ENCODE data around the gene SPAG16. TPM values are rescaled to one million over a fixed set of nuclear protein-coding genes. Genes with fewer than 3 reads are reported as not detected.

SPAG16 gene
- total RNA-seq, 1 experiment from 2014 or later = 13.0 TPM

DNA sequence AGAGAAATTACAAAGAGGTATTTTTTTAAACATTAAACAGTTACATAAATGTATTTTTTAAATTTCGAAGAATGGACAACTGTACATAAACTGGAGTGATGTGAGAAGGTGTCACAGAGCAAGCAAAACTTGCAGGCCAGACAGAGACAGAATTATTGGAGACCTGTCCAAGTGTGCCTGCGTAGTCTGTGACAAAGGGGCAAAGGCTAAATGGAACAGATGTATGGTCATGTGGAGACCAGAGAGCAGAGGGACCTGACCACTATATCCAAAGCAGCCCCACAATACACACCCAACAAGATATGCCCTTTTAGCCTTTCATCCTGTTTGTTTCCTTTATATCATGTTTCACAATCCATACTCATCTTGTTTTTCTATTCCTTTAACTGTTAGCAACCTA, 901.3 kb downstream of the SPAG16 start:
- intact Hi-C loops (cut with micrococcal nuclease; ENCODE audit: unreplicated experiment) = no loop called here
- BruUV-seq (replicated peaks) = no TSS peak
- in situ Hi-C loops (cut with HindIII; ENCODE audit: low pct_unique_long_range_greater_than_20kb, low sequenced_read_pairs) = no loop called here
- Histone ChIP-seq H3K9me3 (ENCODE audit: control insufficient read depth, insufficient read depth, low read depth, low read length) (no peaks in the 10 kb centered on the region), H3K4me3 (ENCODE audit: low read depth in 2 of 2, low read length in 2 of 2) (no peak overlapping the region), H3K27me3 (ENCODE audit: control insufficient read depth, insufficient read depth, low read length) (no peaks in the 10 kb centered on the region), H3K27ac (ENCODE audit: low read length) (no peak overlapping the region), H3K4me1 (ENCODE audit: control insufficient read depth, insufficient read depth, low read length) (no peaks in the 10 kb centered on the region), H3K36me3 (ENCODE audit: control insufficient read depth, insufficient read depth, low read length) (no peaks in the 10 kb centered on the region)
- ATAC-seq (no peak), DNase-seq (ENCODE audit: low read depth, low spot score) (no peak)
- ChIA-PET CTCF (no interaction called here), POLR2A (no interaction called here)
- TF ChIP-seq TCF7L2 (IDR thresholded peaks at IDR 0.05; ENCODE audit: low read depth, low read length) = no peak
- TF ChIP-seq, protein P1, sequence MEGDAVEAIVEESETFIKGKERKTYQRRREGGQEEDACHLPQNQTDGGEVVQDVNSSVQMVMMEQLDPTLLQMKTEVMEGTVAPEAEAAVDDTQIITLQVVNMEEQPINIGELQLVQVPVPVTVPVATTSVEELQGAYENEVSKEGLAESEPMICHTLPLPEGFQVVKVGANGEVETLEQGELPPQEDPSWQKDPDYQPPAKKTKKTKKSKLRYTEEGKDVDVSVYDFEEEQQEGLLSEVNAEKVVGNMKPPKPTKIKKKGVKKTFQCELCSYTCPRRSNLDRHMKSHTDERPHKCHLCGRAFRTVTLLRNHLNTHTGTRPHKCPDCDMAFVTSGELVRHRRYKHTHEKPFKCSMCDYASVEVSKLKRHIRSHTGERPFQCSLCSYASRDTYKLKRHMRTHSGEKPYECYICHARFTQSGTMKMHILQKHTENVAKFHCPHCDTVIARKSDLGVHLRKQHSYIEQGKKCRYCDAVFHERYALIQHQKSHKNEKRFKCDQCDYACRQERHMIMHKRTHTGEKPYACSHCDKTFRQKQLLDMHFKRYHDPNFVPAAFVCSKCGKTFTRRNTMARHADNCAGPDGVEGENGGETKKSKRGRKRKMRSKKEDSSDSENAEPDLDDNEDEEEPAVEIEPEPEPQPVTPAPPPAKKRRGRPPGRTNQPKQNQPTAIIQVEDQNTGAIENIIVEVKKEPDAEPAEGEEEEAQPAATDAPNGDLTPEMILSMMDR (IDR thresholded peaks at IDR 0.05) = no peak
- TF ChIP-seq, protein P2, sequence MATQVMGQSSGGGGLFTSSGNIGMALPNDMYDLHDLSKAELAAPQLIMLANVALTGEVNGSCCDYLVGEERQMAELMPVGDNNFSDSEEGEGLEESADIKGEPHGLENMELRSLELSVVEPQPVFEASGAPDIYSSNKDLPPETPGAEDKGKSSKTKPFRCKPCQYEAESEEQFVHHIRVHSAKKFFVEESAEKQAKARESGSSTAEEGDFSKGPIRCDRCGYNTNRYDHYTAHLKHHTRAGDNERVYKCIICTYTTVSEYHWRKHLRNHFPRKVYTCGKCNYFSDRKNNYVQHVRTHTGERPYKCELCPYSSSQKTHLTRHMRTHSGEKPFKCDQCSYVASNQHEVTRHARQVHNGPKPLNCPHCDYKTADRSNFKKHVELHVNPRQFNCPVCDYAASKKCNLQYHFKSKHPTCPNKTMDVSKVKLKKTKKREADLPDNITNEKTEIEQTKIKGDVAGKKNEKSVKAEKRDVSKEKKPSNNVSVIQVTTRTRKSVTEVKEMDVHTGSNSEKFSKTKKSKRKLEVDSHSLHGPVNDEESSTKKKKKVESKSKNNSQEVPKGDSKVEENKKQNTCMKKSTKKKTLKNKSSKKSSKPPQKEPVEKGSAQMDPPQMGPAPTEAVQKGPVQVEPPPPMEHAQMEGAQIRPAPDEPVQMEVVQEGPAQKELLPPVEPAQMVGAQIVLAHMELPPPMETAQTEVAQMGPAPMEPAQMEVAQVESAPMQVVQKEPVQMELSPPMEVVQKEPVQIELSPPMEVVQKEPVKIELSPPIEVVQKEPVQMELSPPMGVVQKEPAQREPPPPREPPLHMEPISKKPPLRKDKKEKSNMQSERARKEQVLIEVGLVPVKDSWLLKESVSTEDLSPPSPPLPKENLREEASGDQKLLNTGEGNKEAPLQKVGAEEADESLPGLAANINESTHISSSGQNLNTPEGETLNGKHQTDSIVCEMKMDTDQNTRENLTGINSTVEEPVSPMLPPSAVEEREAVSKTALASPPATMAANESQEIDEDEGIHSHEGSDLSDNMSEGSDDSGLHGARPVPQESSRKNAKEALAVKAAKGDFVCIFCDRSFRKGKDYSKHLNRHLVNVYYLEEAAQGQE (IDR thresholded peaks at IDR 0.05; ENCODE audit: insufficient read depth in 1 of 2, low read depth in 2 of 2, low read length in 1 of 2) = no peak
- TF ChIP-seq SIN3A (IDR thresholded peaks at IDR 0.05; ENCODE audit: borderline replicate concordance, insufficient read depth, low read depth, low read length) = no peak
- no peak for TF ChIP-seq POLR2AphosphoS5 (IDR thresholded peaks at IDR 0.05; ENCODE audit: low read depth, low read length)

DNA sequence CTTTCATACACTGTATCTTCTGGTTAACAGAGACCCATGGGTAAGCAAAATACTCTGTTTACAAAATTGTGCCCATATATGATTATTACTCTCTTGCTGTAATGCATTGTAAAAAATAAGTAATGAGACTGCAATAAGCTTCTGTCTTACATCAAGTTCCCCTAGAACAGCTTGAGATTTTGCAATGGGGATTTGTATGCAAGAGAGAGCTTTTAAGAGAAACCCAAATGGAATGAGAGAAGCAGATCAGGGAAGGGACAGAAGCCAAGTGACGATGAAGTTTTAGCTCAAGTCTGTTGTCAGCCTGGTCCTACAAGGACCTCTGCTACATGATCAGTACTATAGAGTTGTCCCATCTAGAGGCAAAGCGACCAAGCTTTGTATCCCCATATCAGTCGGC, 908.4 kb downstream of the SPAG16 start:
- intact Hi-C loops (cut with micrococcal nuclease; ENCODE audit: unreplicated experiment) = no loop called here
- BruUV-seq (replicated peaks) = no TSS peak
- ATAC-seq = no peak
- ChIA-PET POLR2A (no interaction called here), CTCF (no interaction called here)
- no peak overlapping the region for H3K27ac ChIP-seq (ENCODE audit: low read length)
- H3K27me3 ChIP-seq (ENCODE audit: control insufficient read depth, insufficient read depth, low read length) = no peaks in the 10 kb centered on the region
- TF ChIP-seq, protein P2 (IDR thresholded peaks at IDR 0.05; ENCODE audit: insufficient read depth in 1 of 2, low read depth in 2 of 2, low read length in 1 of 2) = no peak
- TF ChIP-seq, protein P1 (IDR thresholded peaks at IDR 0.05) = no peak
- TF ChIP-seq SIN3A (IDR thresholded peaks at IDR 0.05; ENCODE audit: borderline replicate concordance, insufficient read depth, low read depth, low read length) = no peak
- no peak for TF ChIP-seq TCF7L2 (IDR thresholded peaks at IDR 0.05; ENCODE audit: low read depth, low read length)
- TF ChIP-seq POLR2AphosphoS5 (IDR thresholded peaks at IDR 0.05; ENCODE audit: low read depth, low read length) = no peak
- DNase-seq (ENCODE audit: low read depth, low spot score) = no peak
- H3K4me3 ChIP-seq (ENCODE audit: low read depth in 2 of 2, low read length in 2 of 2) = no peak overlapping the region
- no peaks in the 10 kb centered on the region; the same call in 1 of the 2 replicates for H3K36me3 ChIP-seq (ENCODE audit: control insufficient read depth, insufficient read depth, low read length)
- no peaks in the 10 kb centered on the region for H3K9me3 ChIP-seq (ENCODE audit: control insufficient read depth, insufficient read depth, low read depth, low read length)
- in situ Hi-C loops (cut with HindIII; ENCODE audit: low pct_unique_long_range_greater_than_20kb, low sequenced_read_pairs) = no loop called here
- H3K4me1 ChIP-seq (ENCODE audit: control insufficient read depth, insufficient read depth, low read length) = no peaks in the 10 kb centered on the region

All from Panc1 (cell line).